CD8-positive, alpha-beta memory T cell (primary cell): ENCODE measurements around the gene IP6K1. TPM values are rescaled to one million over a fixed set of nuclear protein-coding genes. Genes with fewer than 3 reads are reported as not detected.
"Not testable (repeated sequence)": the region's sequence is repeated elsewhere in the genome, so short reads cannot be mapped to it uniquely, and the experiment has no call there.

Source experiments
- CTCF ChIA-PET: fragments of 350-600 bp; sonication (Branson Sonifier 250); formaldehyde crosslinking; loops from one replicate; lab custom pipeline; 2021; ENCODE audit warnings: antibody characterized with exemption; lab: Charles Lee
- POLR2A ChIA-PET: fragments of 350-600 bp; sonication (Branson Sonifier 250); formaldehyde crosslinking; loops from one replicate; lab custom pipeline; 2021; ENCODE audit warnings: antibody characterized with exemption; lab: Charles Lee
- DNase-seq, 5 donors: peaks; one replicate each; pipeline versions ENCODE4 v3.0.0 to v3.0.0-alpha.2; 2020 to 2022; ENCODE audit warnings: mixed read lengths in 1 of 5
- H3K27ac ChIP-seq: one replicate; pipeline ENCODE4 v1.7.0; 2013; ENCODE audit warnings: low read depth, mild to moderate bottlenecking, low read length, moderate library complexity
- H3K27me3 ChIP-seq: 2 replicates; pipeline ENCODE4 v1.7.0; 2013; ENCODE audit warnings: low read length, mild to moderate bottlenecking; ENCODE audit not compliant: insufficient read depth, poor library complexity, severe bottlenecking
- H3K36me3 ChIP-seq: 2 replicates; pipeline ENCODE4 v1.7.0; 2013; ENCODE audit warnings: mild to moderate bottlenecking, low read length, moderate library complexity; ENCODE audit not compliant: insufficient read depth
- H3K4me1 ChIP-seq: 2 replicates; pipeline ENCODE4 v1.7.0; 2013; ENCODE audit warnings: mild to moderate bottlenecking, low read length, moderate library complexity; ENCODE audit not compliant: insufficient read depth
- H3K4me3 ChIP-seq: 2 replicates; pipeline ENCODE4 v1.7.0; 2013; ENCODE audit warnings: mild to moderate bottlenecking, low read length
- H3K9me3 ChIP-seq: 2 replicates; pipeline ENCODE4 v1.7.0; 2013; ENCODE audit warnings: mild to moderate bottlenecking, low read length
- H3K27ac Mint-ChIP-seq, 8 donors: one replicate each; pipeline ENCODE4 v1.8.0; 2020 to 2021; ENCODE audit warnings: mixed read lengths in 8 of 8, mild to moderate bottlenecking in 6 of 8, inconsistent platforms in 3 of 8, moderate library complexity in 3 of 8
- H3K27me3 Mint-ChIP-seq, 2 donors: one replicate each; pipeline ENCODE4 v1.8.0; 2020 to 2021; ENCODE audit warnings: mixed read lengths in 2 of 2, mild to moderate bottlenecking in 1 of 2, moderate library complexity in 1 of 2
- H3K36me3 Mint-ChIP-seq, 3 donors: one replicate each; pipeline ENCODE4 v1.8.0; 2020 to 2021; ENCODE audit warnings: mixed read lengths in 3 of 3, inconsistent platforms in 1 of 3, mild to moderate bottlenecking in 1 of 3
- H3K4me1 Mint-ChIP-seq, 3 donors: one replicate each; pipeline ENCODE4 v1.8.0; 2020 to 2021; ENCODE audit warnings: mixed read lengths in 3 of 3, inconsistent platforms in 1 of 3, mild to moderate bottlenecking in 1 of 3
- H3K4me3 Mint-ChIP-seq, 7 donors: one replicate each; pipeline ENCODE4 v1.8.0; 2020 to 2021; ENCODE audit warnings: mixed read lengths in 7 of 7, mild to moderate bottlenecking in 6 of 7, moderate library complexity in 4 of 7, inconsistent platforms in 2 of 7
- H3K9me3 Mint-ChIP-seq, 5 donors: one replicate each; pipeline ENCODE4 v1.8.0; 2020 to 2022; ENCODE audit warnings: mixed read lengths in 5 of 5, mild to moderate bottlenecking in 3 of 5, moderate library complexity in 2 of 5, inconsistent platforms in 1 of 5
- polyA plus RNA-seq: library from polyadenylated mRNA; unstranded; fragments of 300-500 nt; fragmentation: Illumina TruSeq; gene quantifications from one replicate; pipeline ENCODE4 v1.2.3, GENCODE V29; 2021
- total RNA-seq, 2 experiments: library from RNA; stranded (reverse); gene quantifications; one replicate each; pipeline ENCODE4 v1.2.3, GENCODE V29; 2021

Gene IP6K1
- total and polyA plus RNA-seq, 3 experiments from 2014 or later: 26.1 to 47.5 (median 37.1) TPM

GRCh38 chr3:49776101-49776500, 10.2 kb downstream of the IP6K1 start:
- H3K4me3 Mint-ChIP-seq, H3K36me3 ChIP-seq, H3K27ac Mint-ChIP-seq, H3K27me3 Mint-ChIP-seq, CTCF ChIA-PET, H3K9me3 ChIP-seq, H3K27me3 ChIP-seq, DNase-seq, H3K4me3 ChIP-seq, POLR2A ChIA-PET, H3K27ac ChIP-seq, H3K9me3 Mint-ChIP-seq: not testable (repeated sequence)
- Mint-ChIP-seq H3K36me3 (peaks cover 0 to 46% (median 3%) of the 10 kb centered on the region in 3 donors), H3K4me1 (peaks cover 41 to 65% (median 50%) of the 10 kb centered on the region in 3 donors)
- peaks cover 18% of the 10 kb centered on the region for H3K4me1 ChIP-seq

DNA sequence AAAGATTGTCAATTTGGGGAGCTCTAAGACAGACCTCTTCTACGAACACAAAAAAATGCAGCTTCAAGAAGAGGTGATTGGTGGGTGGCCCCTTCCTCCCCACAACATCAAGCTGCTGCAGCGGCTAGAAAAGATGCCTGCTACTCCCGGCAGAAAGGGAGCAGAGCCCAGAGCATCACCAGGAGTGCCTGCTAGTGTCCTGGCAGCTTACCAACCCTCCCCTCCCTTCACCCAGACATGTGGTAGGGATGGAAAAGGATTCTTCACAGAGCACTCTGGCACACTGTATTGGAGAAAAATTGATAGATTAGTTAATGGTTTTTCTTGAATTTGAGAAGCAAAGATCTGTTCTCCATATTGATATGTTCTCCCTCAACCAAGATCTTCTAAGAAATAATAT, 10.8 kb downstream of the IP6K1 start:
- no peak overlapping the region for H3K4me3 Mint-ChIP-seq
- peaks cover 0 to 41% (median 3%) of the 10 kb centered on the region in 3 donors for H3K36me3 Mint-ChIP-seq
- DNase-seq: no peak
- ChIA-PET POLR2A (no interaction called here), CTCF (interaction anchor here (1.2 kb wide), 1 partner anchor 57 kb away, joined by 3 read pairs; no protein-coding TSS in a partner anchor)
- peaks cover 13% of the 10 kb centered on the region for H3K4me1 ChIP-seq
- H3K9me3 Mint-ChIP-seq: no peaks in the 10 kb centered on the region
- no peak overlapping the region for H3K27ac ChIP-seq
- peak overlapping the region in 1 of 8 donors; percentile 70 for H3K27ac Mint-ChIP-seq
- no peaks in the 10 kb centered on the region for H3K27me3 Mint-ChIP-seq
- H3K4me1 Mint-ChIP-seq: peaks cover 38 to 63% (median 47%) of the 10 kb centered on the region in 3 donors
- no peaks in the 10 kb centered on the region for H3K9me3 ChIP-seq
- H3K36me3 ChIP-seq: no peaks in the 10 kb centered on the region
- H3K27me3 ChIP-seq: no peaks in the 10 kb centered on the region
- no peak overlapping the region for H3K4me3 ChIP-seq

- H3K36me3 Mint-ChIP-seq: peaks cover 0 to 42% (median 3%) of the 10 kb centered on the region in 3 donors
- no peak overlapping the region for H3K27ac ChIP-seq
- DNase-seq: no peak
- H3K27ac Mint-ChIP-seq: peak overlapping the region in 1 of 8 donors; percentile 29
- ChIA-PET CTCF (interaction anchor here (0.7 to 0.9 kb wide), 2 partner anchors 11 to 15 kb away, joined by 3 to 4 read pairs; no protein-coding TSS in a partner anchor), POLR2A (no interaction called here)
- H3K27me3 Mint-ChIP-seq: no peaks in the 10 kb centered on the region
- no peaks in the 10 kb centered on the region for H3K9me3 Mint-ChIP-seq
- H3K4me1 Mint-ChIP-seq: peaks cover 38 to 66% (median 54%) of the 10 kb centered on the region in 3 donors
- no peaks in the 10 kb centered on the region for H3K4me1 ChIP-seq
- H3K4me3 ChIP-seq: no peak overlapping the region
- no peaks in the 10 kb centered on the region for H3K9me3 ChIP-seq
- H3K36me3 ChIP-seq: peaks cover 6% of the 10 kb centered on the region
- H3K4me3 Mint-ChIP-seq: no peak overlapping the region
- H3K27me3 ChIP-seq: no peaks in the 10 kb centered on the region
These were observed 13.6 kb downstream of the IP6K1 start for GRCh38 chr3:49772703-49773102.

- H3K27me3 ChIP-seq: no peaks in the 10 kb centered on the region
- peaks cover 6% of the 10 kb centered on the region for H3K36me3 ChIP-seq
- no peaks in the 10 kb centered on the region for H3K4me1 ChIP-seq
- Mint-ChIP-seq H3K9me3 (no peaks in the 10 kb centered on the region), H3K27me3 (no peaks in the 10 kb centered on the region), H3K4me3 (peak overlapping the region in 1 of 7 donors; percentile 32), H3K4me1 (peaks cover 35 to 61% (median 55%) of the 10 kb centered on the region in 3 donors), H3K36me3 (peaks cover 0 to 35% (median 3%) of the 10 kb centered on the region in 3 donors), H3K27ac (peak overlapping the region in 2 of 8 donors; percentile 17 to 84)
- CTCF ChIA-PET: no interaction called here
- H3K27ac ChIP-seq: no peak overlapping the region
- DNase-seq: no peak
- no peak overlapping the region for H3K4me3 ChIP-seq
- POLR2A ChIA-PET: interaction anchor here (0.6 kb wide), 1 partner anchor 46 kb away, joined by 7 read pairs; no protein-coding TSS in a partner anchor
- no peaks in the 10 kb centered on the region for H3K9me3 ChIP-seq
These were observed 14.9 kb downstream of the IP6K1 start for GRCh38 chr3:49771340-49771938.

DNA sequence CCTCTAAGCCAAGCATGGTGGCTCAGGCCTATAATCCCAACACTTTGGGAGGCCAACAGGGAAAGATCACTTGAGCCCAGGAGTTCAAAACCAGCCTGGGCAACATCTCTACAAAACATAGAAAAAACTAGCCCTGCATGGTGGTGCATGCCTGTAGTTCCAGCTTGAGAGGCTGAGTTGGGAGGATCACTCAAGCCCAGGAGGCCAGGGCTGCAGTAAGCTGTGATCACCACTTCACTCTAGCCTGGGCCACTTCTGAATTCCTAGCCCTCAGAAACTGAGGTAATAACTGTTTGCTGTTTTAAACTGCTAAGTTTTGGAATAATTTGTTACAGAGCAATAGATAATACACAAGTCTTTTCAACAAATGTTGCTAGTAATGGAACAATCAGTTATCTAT, 16.4 kb downstream of the IP6K1 start:
- no peak for DNase-seq
- Mint-ChIP-seq H3K27me3 (no peaks in the 10 kb centered on the region), H3K9me3 (no peaks in the 10 kb centered on the region), H3K27ac (peak overlapping the region in 2 of 8 donors; percentile 9 to 42), H3K36me3 (peaks cover 0 to 30% (median 3%) of the 10 kb centered on the region in 3 donors), H3K4me1 (peaks cover 33 to 56% (median 46%) of the 10 kb centered on the region in 3 donors), H3K4me3 (no peak overlapping the region)
- H3K9me3 ChIP-seq: no peaks in the 10 kb centered on the region
- CTCF ChIA-PET: interaction anchor here (1.1 kb wide), 1 partner anchor 12 kb away, joined by 3 read pairs; no protein-coding TSS in a partner anchor
- no peaks in the 10 kb centered on the region for H3K27me3 ChIP-seq
- H3K36me3 ChIP-seq: peaks cover 6% of the 10 kb centered on the region
- no peak overlapping the region for H3K27ac ChIP-seq
- H3K4me3 ChIP-seq: no peak overlapping the region
- H3K4me1 ChIP-seq: no peaks in the 10 kb centered on the region
- POLR2A ChIA-PET: no interaction called here

GRCh38 chr3:49769286-49769915, 16.9 kb downstream of the IP6K1 start:
- Mint-ChIP-seq H3K27ac (peak overlapping the region in 4 of 8 donors; percentile 7 to 42 (median 17)), H3K4me1 (peaks cover 32 to 56% (median 46%) of the 10 kb centered on the region in 3 donors), H3K9me3 (no peaks in the 10 kb centered on the region), H3K36me3 (peaks cover 0 to 33% (median 0%) of the 10 kb centered on the region in 3 donors), H3K27me3 (no peaks in the 10 kb centered on the region), H3K4me3 (no peak overlapping the region)
- CTCF ChIA-PET: interaction anchor here (1.1 kb wide), 1 partner anchor 13 kb away, joined by 3 read pairs; no protein-coding TSS in a partner anchor
- no peak overlapping the region for H3K4me3 ChIP-seq
- no peaks in the 10 kb centered on the region for H3K27me3 ChIP-seq
- POLR2A ChIA-PET: interaction anchor here (0.6 kb wide), 1 partner anchor 45 kb away, joined by 3 read pairs; no protein-coding TSS in a partner anchor
- H3K27ac ChIP-seq: no peak overlapping the region
- H3K9me3 ChIP-seq: no peaks in the 10 kb centered on the region
- DNase-seq: no peak
- peaks cover 6% of the 10 kb centered on the region for H3K36me3 ChIP-seq
- H3K4me1 ChIP-seq: no peaks in the 10 kb centered on the region

- H3K4me1 Mint-ChIP-seq: peaks cover 19 to 40% (median 26%) of the 10 kb centered on the region in 3 donors
- no peak for DNase-seq
- no peak overlapping the region for H3K27ac ChIP-seq
- POLR2A ChIA-PET: no interaction called here
- H3K36me3 Mint-ChIP-seq: peaks cover 0 to 37% (median 0%) of the 10 kb centered on the region in 3 donors
- no peak overlapping the region for H3K27ac Mint-ChIP-seq
- no peak overlapping the region for H3K4me3 ChIP-seq
- no peak overlapping the region for H3K4me3 Mint-ChIP-seq
- H3K9me3 Mint-ChIP-seq: no peaks in the 10 kb centered on the region
- no peaks in the 10 kb centered on the region for H3K9me3 ChIP-seq
- no peaks in the 10 kb centered on the region for H3K4me1 ChIP-seq
- H3K27me3 Mint-ChIP-seq: no peaks in the 10 kb centered on the region
- CTCF ChIA-PET: no interaction called here
- no peaks in the 10 kb centered on the region for H3K36me3 ChIP-seq
- no peaks in the 10 kb centered on the region for H3K27me3 ChIP-seq
These were observed 22.4 kb downstream of the IP6K1 start for GRCh38 chr3:49763981-49764380.

GRCh38 chr3:49761661-49762060, 24.7 kb downstream of the IP6K1 start:
- POLR2A ChIA-PET: no interaction called here

More at GRCh38 chr3:49761661-49762060, 24.7 kb downstream of the IP6K1 start:
- Histone ChIP-seq H3K27me3 (no peaks in the 10 kb centered on the region), H3K9me3 (no peaks in the 10 kb centered on the region), H3K4me3 (no peak overlapping the region), H3K36me3 (no peaks in the 10 kb centered on the region), H3K4me1 (no peaks in the 10 kb centered on the region), H3K27ac (no peak overlapping the region)
- no peak overlapping the region for H3K4me3 Mint-ChIP-seq
- no peaks in the 10 kb centered on the region for H3K9me3 Mint-ChIP-seq
- peaks cover 19 to 53% (median 27%) of the 10 kb centered on the region in 3 donors for H3K4me1 Mint-ChIP-seq
- peaks cover 0 to 37% (median 0%) of the 10 kb centered on the region in 3 donors for H3K36me3 Mint-ChIP-seq
- H3K27ac Mint-ChIP-seq: no peak overlapping the region
- DNase-seq: no peak
- CTCF ChIA-PET: no interaction called here
- no peaks in the 10 kb centered on the region for H3K27me3 Mint-ChIP-seq
